ENCODE data around the gene IER2.

IER2 gene

GRCh38 chr19:13120817-13121216 lies 29.4 kb upstream of the IER2 start:
- peaks cover 38 to 39% of the 10 kb centered on the region in 2 experiments for H3K4me1 ChIP-seq (ENCODE audit: control insufficient read depth in 1 of 2, insufficient read depth in 1 of 2, low read depth in 1 of 2, low read length in 1 of 2)

GRCh38 chr19:13121551-13122274 lies 28.5 kb upstream of the IER2 start:
- Histone ChIP-seq H3K9me3 (no peaks in the 10 kb centered on the region), H3K36me3 (peaks cover 17% of the 10 kb centered on the region), H3K27ac (no peak overlapping the region), H3K4me1 (ENCODE audit: control insufficient read depth in 1 of 2, insufficient read depth in 1 of 2, low read depth in 1 of 2, low read length in 1 of 2) (peaks cover 29 to 30% of the 10 kb centered on the region in 2 experiments), H3K27me3 (no peaks in the 10 kb centered on the region), H3K4me3 (ENCODE audit: low read depth in 1 of 2, low read length in 1 of 2) (no peak overlapping the region)
- no peak for TF ChIP-seq CTCF (IDR thresholded peaks at IDR 0.05)

More at GRCh38 chr19:13120817-13121216, 29.4 kb upstream of the IER2 start:
- Histone ChIP-seq H3K9me3 (no peaks in the 10 kb centered on the region), H3K4me3 (ENCODE audit: low read depth in 1 of 2, low read length in 1 of 2) (no peak overlapping the region), H3K36me3 (peaks cover 12% of the 10 kb centered on the region), H3K27me3 (no peaks in the 10 kb centered on the region), H3K27ac (no peak overlapping the region)
- TF ChIP-seq CTCF (IDR thresholded peaks at IDR 0.05): no peak

GRCh38 chr19:13122275-13122878 lies 27.8 kb upstream of the IER2 start:
- Histone ChIP-seq H3K27ac (no peak overlapping the region), H3K9me3 (no peaks in the 10 kb centered on the region), H3K4me3 (ENCODE audit: low read depth in 1 of 2, low read length in 1 of 2) (no peak overlapping the region), H3K4me1 (ENCODE audit: control insufficient read depth in 1 of 2, insufficient read depth in 1 of 2, low read depth in 1 of 2, low read length in 1 of 2) (peaks cover 22 to 24% of the 10 kb centered on the region in 2 experiments), H3K36me3 (peaks cover 17% of the 10 kb centered on the region), H3K27me3 (no peaks in the 10 kb centered on the region)
- TF ChIP-seq CTCF (IDR thresholded peaks at IDR 0.05): no peak

DNA sequence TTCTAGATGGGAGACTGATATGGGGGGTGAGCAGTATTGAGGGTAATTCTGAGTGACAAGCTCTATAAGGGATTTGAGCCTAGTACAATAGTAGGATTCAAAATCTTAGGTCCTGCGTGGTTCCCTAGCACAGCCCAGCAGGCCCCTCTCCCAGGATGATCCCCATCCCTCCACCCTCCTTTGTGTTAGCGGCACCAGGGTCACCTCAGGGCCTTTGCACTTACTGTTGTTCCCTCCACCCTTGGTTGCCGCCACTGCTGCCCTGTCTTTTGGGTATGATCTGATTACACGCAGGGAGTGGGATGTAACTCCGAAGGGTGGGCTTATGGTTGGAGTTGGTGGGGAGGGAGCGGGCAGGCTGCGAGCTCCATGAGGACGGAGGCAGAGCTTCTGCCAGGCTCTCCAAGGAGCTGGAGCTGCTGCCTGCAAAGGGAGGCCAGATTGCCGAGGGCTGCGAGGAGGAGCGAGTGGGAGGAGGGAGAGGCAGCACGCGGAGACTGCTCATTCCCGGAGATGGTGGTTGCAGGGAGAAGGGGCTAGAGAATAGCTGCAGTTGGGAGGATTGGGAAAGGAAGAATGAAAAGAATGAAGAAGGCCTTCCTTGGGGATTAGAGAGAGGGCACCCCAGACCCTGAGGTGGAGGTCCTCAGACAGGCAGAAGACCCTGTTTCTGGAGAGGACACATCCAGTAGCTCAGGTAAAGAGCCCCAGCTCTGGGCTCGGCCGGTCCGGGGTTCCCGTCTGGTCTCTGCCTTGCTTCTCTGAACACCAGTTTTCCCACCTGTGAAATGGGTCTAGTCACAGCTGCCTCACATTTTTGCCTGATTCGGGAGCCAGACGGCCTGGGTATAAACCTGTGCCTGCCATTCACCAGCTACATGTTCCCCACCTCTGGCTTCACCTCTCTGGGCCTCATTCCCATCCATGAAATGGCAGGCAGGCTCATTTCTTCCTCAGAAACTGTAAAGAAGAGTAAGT lies 26.9 kb upstream of the IER2 start:
- no peaks in the 10 kb centered on the region for H3K27me3 ChIP-seq
- H3K4me3 ChIP-seq (ENCODE audit: low read depth in 1 of 2, low read length in 1 of 2): no peak overlapping the region
- peaks cover 17% of the 10 kb centered on the region for H3K36me3 ChIP-seq
- no peaks in the 10 kb centered on the region for H3K9me3 ChIP-seq
- peaks cover 17 to 18% of the 10 kb centered on the region in 2 experiments for H3K4me1 ChIP-seq (ENCODE audit: control insufficient read depth in 1 of 2, insufficient read depth in 1 of 2, low read depth in 1 of 2, low read length in 1 of 2)
- TF ChIP-seq CTCF (IDR thresholded peaks at IDR 0.05): no peak
- no peak overlapping the region for H3K27ac ChIP-seq

- Histone ChIP-seq H3K36me3 (peaks cover 11% of the 10 kb centered on the region), H3K27me3 (no peaks in the 10 kb centered on the region), H3K4me3 (ENCODE audit: low read depth in 1 of 2, low read length in 1 of 2) (no peak overlapping the region), H3K27ac (no peak overlapping the region), H3K4me1 (ENCODE audit: control insufficient read depth in 1 of 2, insufficient read depth in 1 of 2, low read depth in 1 of 2, low read length in 1 of 2) (no peaks in the 10 kb centered on the region), H3K9me3 (no peaks in the 10 kb centered on the region)
- no peak for TF ChIP-seq CTCF (IDR thresholded peaks at IDR 0.05)
Observed at GRCh38 chr19:13127051-13127450, 23.2 kb upstream of the IER2 start.

Measured in neutrophil (primary cell).